ACC112 (cell line): ENCODE measurements around the gene MRPS27.

Experiments used
- H2AFZ ChIP-seq: fragments of 200-600 bp; sonication (generic); one replicate; pipeline ENCODE4 v1.6.0; 2017; ENCODE audit warnings: antibody characterized with exemption, low read length; ENCODE audit not compliant: unreplicated experiment
- H3K27ac ChIP-seq: fragments of 200-600 bp; sonication (generic); 2 replicates; pipeline ENCODE4 v1.5.1; 2014; ENCODE audit warnings: low read depth, mild to moderate bottlenecking, antibody characterized with exemption, low read length, moderate library complexity
- H3K27me3 ChIP-seq: fragments of 200-600 bp; sonication (generic); 2 replicates; pipeline ENCODE4 v1.6.1; 2014; ENCODE audit warnings: mild to moderate bottlenecking, antibody characterized with exemption, low read length, moderate library complexity, mixed read lengths; ENCODE audit not compliant: insufficient read depth
- H3K36me3 ChIP-seq: fragments of 200-600 bp; sonication (generic); 2 replicates; pipeline ENCODE4 v1.6.1; 2016; ENCODE audit warnings: mild to moderate bottlenecking, antibody characterized with exemption, low read length, moderate library complexity, mixed read lengths; ENCODE audit not compliant: insufficient read depth
- H3K4me1 ChIP-seq: fragments of 200-600 bp; sonication (generic); one replicate; pipeline ENCODE4 v1.6.1; 2016; ENCODE audit warnings: low read length, mixed read lengths; ENCODE audit not compliant: insufficient read depth, unreplicated experiment, control insufficient read depth
- H3K4me3 ChIP-seq: fragments of 200-600 bp; sonication (generic); 2 replicates; pipeline ENCODE4 v1.5.1; 2014; ENCODE audit warnings: mild to moderate bottlenecking, low read depth, low read length
- H3K79me2 ChIP-seq: fragments of 200-600 bp; sonication (generic); one replicate; pipeline ENCODE4 v1.6.0; 2016; ENCODE audit warnings: low read length; ENCODE audit not compliant: control insufficient read depth, unreplicated experiment, insufficient read depth

MRPS27 gene

DNA sequence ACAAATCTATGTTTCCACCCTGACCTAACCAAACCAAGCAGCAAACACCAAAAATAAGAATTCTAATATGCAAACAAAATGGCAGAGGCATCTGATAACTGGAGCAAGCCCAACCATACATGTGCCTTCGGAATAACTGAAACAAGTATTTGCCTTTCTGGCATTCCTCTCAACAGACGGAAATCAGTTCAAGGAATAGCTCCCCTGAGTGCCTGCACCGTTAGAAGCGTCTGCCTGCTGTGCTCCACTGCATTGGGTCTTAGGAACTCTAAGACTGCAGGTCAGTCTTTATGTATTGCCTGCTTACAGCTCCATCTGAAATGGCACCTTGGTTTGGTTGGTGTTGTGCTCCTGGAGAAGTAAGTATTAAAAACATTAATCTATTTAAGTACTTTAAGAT lies 98.5 kb downstream of the MRPS27 start:
- no peak overlapping the region for H3K4me3 ChIP-seq
- H3K27ac ChIP-seq = no peak overlapping the region
- no peaks in the 10 kb centered on the region for H3K27me3 ChIP-seq
- peaks cover 10% of the 10 kb centered on the region for H3K4me1 ChIP-seq
- no peaks in the 10 kb centered on the region for H3K79me2 ChIP-seq
- H2AFZ ChIP-seq = no peak overlapping the region
- H3K36me3 ChIP-seq = peaks cover 44% of the 10 kb centered on the region

DNA sequence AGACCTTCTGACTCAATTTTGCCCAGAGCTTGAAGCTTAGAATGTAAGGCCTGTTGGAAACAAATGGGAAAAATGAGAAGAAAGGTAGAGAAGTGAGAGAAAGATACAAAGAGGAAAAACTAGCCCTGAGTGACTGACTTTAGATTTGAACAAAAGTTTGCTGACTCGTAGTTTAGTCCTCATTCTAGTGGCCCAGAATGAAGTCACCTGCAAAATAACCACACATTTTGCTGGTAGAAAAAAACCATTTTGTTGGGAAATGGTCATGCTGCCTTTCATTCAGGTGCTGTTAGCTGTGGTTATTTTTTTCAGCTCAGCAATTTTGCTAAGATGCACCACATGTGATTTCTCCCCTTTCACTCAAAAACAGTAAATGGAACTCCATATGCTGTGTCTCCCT lies 98.9 kb downstream of the MRPS27 start:
- H3K36me3 ChIP-seq = peaks cover 44% of the 10 kb centered on the region

DNA sequence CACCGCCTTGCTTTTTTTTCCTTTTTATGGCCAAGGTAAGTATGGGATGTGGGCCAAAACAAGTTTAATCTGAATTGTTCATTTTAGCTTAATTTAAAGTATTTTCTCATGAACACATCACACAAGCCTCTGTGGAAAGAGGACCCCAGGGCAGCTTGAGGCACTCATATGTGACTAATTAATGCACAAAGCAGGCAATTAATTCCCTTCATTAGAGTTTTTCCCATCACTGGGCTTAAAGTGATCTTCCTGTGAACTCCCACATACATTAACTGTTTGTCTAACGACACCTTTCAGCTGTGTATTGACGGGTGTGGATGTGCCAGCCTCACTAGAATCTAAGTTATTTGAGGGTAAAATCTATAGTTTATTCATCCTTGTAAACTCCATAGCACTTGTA lies 103.3 kb downstream of the MRPS27 start:
- peaks cover 2% of the 10 kb centered on the region for H3K4me1 ChIP-seq
- H3K27ac ChIP-seq = no peak overlapping the region
- H3K4me3 ChIP-seq = no peak overlapping the region
- H3K27me3 ChIP-seq = no peaks in the 10 kb centered on the region
- no peaks in the 10 kb centered on the region for H3K79me2 ChIP-seq
- H3K36me3 ChIP-seq = peaks cover 19% of the 10 kb centered on the region
- H2AFZ ChIP-seq = no peak overlapping the region

More for the DNA sequence above, 98.9 kb downstream of the MRPS27 start:
- peaks cover 10% of the 10 kb centered on the region for H3K4me1 ChIP-seq
- no peaks in the 10 kb centered on the region for H3K79me2 ChIP-seq
- H3K27ac ChIP-seq = no peak overlapping the region
- H3K27me3 ChIP-seq = no peaks in the 10 kb centered on the region
- no peak overlapping the region for H2AFZ ChIP-seq
- no peak overlapping the region for H3K4me3 ChIP-seq

DNA sequence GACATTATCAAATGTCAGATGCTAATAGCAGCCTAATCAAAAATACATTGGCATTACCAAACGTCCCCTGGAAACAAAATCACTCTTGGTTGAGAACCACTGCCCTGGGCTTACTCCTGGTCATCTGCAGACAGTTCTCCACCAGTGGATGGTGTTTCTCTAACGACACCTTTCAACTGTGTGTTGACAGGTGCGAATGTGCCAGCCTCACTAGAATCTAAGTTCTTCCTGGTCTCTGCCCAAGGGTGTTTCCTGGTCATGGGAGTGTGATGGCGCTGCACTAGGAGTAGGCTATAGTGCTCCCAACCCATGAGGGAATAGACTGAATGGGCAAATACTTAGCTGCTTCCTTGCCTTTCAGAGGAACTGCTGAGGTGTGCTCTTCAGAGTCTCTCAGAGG lies 105.9 kb downstream of the MRPS27 start:
- H3K79me2 ChIP-seq = no peaks in the 10 kb centered on the region
- H3K27ac ChIP-seq = no peak overlapping the region
- peaks cover 10% of the 10 kb centered on the region; the same call in 1 of the 2 replicates for H3K36me3 ChIP-seq
- no peaks in the 10 kb centered on the region for H3K27me3 ChIP-seq
- no peak overlapping the region for H2AFZ ChIP-seq
- H3K4me1 ChIP-seq = peaks cover 25% of the 10 kb centered on the region
- no peak overlapping the region for H3K4me3 ChIP-seq

DNA sequence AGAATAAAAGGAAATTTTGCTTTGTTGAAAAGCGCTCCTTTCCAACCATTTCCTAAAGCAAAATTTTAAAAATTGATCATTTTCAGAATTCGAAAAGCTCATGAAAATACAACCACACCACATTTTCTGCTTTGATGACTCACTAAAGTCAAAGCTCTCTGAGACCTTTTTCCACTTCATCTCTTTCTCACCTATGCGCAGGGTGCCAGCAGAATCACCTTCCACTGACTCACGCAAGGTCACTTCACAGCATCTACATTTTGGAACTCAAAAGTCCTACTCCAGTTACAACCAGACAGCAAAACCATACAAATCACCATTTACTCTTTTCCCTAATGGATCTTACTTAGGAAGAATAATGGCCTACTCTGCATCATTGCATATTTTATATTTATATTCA lies 106.6 kb downstream of the MRPS27 start:
- Histone ChIP-seq H3K4me1 (peaks cover 30% of the 10 kb centered on the region), H3K27me3 (no peaks in the 10 kb centered on the region), H3K27ac (no peak overlapping the region), H3K4me3 (no peak overlapping the region), H2AFZ (no peak overlapping the region), H3K36me3 (peaks cover 8% of the 10 kb centered on the region; the same call in 1 of the 2 replicates), H3K79me2 (no peaks in the 10 kb centered on the region)

DNA sequence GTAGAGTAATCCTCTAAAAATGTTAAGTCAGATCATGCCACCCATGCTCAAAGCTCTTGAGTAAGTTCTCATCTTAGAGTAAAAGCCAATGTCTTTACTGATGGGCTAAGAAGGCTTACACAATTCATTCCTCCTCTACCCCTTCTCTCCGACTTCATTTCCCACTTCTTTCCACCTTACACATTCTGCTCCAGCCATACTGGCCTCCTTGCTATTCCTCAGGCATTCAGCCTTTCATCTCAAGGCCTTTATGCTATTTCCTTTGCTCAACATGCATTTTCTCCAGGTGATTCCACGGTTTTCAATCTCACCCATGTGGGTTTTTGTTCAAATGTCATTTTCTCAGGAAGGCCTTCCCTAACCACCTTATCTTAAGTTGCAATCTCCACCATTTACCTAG lies 107.9 kb downstream of the MRPS27 start:
- Histone ChIP-seq H3K4me3 (no peak overlapping the region), H3K79me2 (no peaks in the 10 kb centered on the region), H3K36me3 (peaks cover 5% of the 10 kb centered on the region; the same call in 1 of the 2 replicates), H2AFZ (no peak overlapping the region), H3K27me3 (no peaks in the 10 kb centered on the region), H3K27ac (peak overlapping the region; percentile 94; the same call in 1 of the 2 replicates), H3K4me1 (peaks cover 30% of the 10 kb centered on the region)

DNA sequence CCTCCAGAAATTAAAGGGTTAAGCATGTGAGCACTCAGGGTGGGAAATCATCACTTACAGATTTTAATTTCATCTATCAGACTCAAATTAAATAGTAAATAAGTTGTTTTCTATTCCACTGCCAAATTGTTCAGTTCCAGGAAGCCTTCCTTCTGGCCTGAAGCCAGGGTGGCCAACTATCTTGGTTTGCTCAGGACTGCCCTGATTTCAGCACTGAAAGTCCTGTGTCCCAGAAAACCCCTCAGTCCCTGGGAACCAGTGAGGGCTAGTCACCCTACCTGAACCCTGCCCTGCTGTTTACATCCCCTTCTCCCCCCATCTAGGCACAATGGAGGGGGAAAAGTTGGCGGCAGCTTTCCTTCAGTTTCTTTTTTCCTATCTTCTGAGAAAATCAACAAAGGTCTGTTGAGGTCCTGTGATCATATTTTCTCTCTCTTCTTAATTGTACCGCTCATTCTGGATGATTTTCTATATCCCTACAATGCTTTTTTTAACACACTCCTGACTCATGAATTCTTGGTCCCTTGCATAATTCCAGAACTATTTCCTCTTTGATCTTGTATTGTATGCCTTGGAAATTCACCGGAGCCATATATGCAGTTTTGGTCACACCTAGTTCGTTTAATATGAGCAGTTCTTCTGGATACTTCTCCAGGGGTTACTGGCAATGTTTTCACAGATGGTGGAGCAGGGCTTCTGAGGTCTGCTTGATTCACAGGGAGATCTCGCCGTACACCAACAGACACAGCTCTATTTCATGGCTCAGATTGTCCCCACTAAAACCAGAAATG lies 109.0 kb downstream of the MRPS27 start:
- Histone ChIP-seq H3K36me3 (peaks cover 16% of the 10 kb centered on the region), H3K4me1 (peaks cover 30% of the 10 kb centered on the region), H3K27ac (peak overlapping the region; percentile 94), H3K4me3 (peak overlapping the region; percentile 60), H3K79me2 (no peaks in the 10 kb centered on the region), H2AFZ (peak overlapping the region; percentile 26), H3K27me3 (no peaks in the 10 kb centered on the region)

DNA sequence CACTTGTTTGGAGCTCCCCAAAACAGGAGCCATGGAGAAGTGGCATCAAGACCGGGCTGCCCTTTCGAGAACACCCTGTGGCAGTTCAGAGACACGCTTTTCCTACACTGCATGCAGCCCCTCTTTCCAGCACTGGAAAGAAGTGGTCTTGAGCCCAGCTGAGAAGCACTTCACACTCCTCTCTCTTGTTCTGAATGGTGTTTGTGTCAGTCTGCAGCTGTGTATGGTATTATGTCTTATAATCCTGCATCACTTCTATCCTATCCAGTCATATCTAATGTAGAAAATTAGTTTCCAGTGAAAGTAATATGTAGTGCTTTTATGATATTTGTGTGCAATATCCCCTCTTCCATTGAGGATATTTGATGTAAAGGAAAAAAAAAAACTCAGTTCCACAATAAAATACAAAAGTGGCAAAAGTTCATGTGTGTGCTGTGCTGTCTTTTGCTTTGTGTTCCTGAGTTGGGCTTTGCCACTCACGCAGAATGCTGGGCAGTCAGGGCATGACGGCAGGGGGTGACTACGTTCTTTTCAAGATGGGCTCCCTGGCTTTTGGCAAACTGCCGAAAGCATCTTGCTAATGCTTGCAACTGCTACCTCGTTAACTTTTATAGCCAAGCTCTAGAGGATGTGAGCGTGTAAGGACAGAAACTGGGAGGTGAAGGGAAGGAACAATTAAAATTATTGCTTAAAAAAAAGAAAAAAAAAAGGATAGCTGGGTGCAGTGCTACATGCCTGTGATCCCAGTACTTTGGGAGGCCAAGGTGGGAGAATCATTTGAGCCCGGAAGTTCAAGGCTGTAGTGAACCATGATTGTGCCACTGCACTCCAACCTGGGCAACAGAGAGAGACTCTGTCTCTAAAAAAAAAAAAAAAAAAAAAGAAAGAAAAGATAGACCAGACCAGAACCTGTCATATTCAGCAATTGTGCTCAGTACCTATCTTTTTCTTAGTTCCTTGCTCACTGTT lies 110.6 kb downstream of the MRPS27 start:
- Histone ChIP-seq H3K27ac (peak overlapping the region; percentile 94), H2AFZ (no peak overlapping the region), H3K4me3 (no peak overlapping the region), H3K27me3 (no peaks in the 10 kb centered on the region), H3K79me2 (no peaks in the 10 kb centered on the region), H3K36me3 (peaks cover 32% of the 10 kb centered on the region), H3K4me1 (peaks cover 40% of the 10 kb centered on the region)

DNA sequence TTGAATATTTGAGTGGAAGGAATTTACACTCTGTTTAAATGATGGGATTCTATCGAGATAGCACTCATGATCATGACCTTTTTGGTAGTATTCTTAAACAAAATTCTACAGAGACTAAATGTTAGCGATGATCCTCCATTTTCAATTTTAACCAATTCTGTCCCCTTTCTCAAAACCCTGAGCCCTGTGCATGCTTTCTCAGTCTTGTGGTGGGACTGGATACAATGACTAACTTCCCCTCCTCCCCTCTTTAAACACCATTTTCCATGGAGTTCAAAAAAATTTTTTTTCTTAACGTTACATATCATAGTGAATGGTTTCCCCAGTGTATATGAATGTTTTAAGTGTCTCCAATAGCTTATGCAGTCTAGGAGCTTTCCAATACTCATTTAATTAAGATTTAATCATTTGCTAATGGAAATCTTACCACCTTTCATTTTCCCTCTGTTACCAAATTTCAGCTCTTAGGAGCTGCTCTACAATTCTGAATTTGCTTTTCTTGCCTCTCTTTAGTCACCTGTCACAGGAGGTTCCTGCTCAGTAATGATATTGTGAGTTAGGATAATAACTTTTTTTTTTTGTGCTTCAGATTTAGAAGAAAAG lies 111.6 kb downstream of the MRPS27 start:
- Histone ChIP-seq H3K27ac (no peak overlapping the region), H3K4me3 (no peak overlapping the region), H3K27me3 (no peaks in the 10 kb centered on the region), H3K4me1 (peaks cover 40% of the 10 kb centered on the region), H3K36me3 (peaks cover 39% of the 10 kb centered on the region), H2AFZ (no peak overlapping the region), H3K79me2 (no peaks in the 10 kb centered on the region)

DNA sequence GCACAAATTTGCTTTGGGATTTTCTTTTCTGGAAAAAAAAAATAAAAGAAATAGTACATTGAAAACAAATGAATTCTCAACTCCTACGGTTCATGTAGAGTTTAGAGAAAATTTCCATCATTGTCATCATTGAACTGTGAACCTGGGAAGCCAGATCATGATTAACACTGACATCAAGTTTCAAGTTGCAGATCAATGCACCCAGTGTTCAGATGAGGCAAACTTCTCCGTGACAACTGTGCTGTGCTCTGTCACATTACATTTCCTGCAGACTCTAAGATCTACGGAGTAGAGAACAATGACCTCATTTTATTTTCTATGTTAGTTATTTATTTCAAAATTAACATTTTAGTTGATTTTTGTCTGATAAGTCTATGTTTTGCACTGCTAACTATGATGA lies 113.0 kb downstream of the MRPS27 start:
- H2AFZ ChIP-seq = no peak overlapping the region
- H3K27me3 ChIP-seq = no peaks in the 10 kb centered on the region
- peaks cover 53% of the 10 kb centered on the region for H3K36me3 ChIP-seq

More for the DNA sequence above, 113.0 kb downstream of the MRPS27 start:
- peaks cover 40% of the 10 kb centered on the region for H3K4me1 ChIP-seq
- no peak overlapping the region for H3K27ac ChIP-seq
- no peaks in the 10 kb centered on the region for H3K79me2 ChIP-seq
- H3K4me3 ChIP-seq = no peak overlapping the region
